ENCODE data around the gene TGFBR3.
"Not testable (repeated sequence)": the region's sequence is repeated elsewhere in the genome, so short reads cannot be mapped to it uniquely, and the experiment has no call there.

TGFBR3 gene

GRCh38 chr1:91691525-91691924 lies 194.4 kb downstream of the TGFBR3 start:
- DNase-seq, result no peak
- intact Hi-C loops (cut with DNase I), result no loop called here

GRCh38 chr1:91689641-91690481 lies 196.1 kb downstream of the TGFBR3 start:
- DNase-seq, result no peak
- intact Hi-C loops (cut with DNase I), result no loop called here

GRCh38 chr1:91687452-91687851 lies 198.5 kb downstream of the TGFBR3 start:
- intact Hi-C loops (cut with DNase I), result no loop called here
- DNase-seq, result no peak

- DNase-seq, result no peak
- intact Hi-C loops (cut with DNase I), result no loop called here
These were observed 200.0 kb downstream of the TGFBR3 start for GRCh38 chr1:91685994-91686393.

- DNase-seq, result no peak
- intact Hi-C loops (cut with DNase I), result no loop called here
These were observed 201.3 kb downstream of the TGFBR3 start for GRCh38 chr1:91684481-91685196.

GRCh38 chr1:91683598-91683951 lies 202.4 kb downstream of the TGFBR3 start:
- DNase-seq, result no peak
- intact Hi-C loops (cut with DNase I), result no loop called here

DNA sequence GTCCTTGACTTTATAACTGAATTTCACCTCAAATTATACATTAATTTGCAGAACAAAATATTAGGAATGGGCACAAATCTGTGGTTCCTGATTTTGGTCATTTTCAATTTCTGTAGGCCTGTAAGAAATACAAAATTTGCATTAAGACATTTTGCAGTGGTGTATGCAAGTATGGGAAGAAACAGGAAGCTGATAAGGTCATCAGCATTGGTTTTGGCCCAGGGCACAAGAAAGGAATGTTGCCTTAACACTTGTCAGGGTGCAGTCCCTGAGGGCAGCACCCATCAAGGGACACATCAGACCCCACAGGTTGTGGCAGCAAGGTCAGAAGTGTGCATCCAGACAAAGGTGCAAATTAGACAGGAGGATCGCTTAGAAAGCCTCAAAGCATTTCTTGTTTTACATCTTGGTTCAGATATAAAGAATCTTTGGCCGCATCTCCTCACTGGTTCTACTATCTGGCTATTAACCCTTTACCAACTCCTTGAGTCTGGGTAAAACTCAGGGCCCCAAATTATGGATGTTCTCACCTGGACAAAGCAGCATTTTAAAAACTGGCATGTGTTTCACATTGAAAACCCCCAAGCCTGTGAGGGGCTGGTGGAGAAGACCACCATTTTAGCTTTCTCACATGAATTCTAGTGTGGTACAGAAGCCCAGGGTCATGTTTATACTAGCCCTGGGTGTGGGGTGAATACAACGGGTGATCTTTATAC lies 202.9 kb downstream of the TGFBR3 start:
- intact Hi-C loops (cut with DNase I), result no loop called here
- DNase-seq, result no peak

DNA sequence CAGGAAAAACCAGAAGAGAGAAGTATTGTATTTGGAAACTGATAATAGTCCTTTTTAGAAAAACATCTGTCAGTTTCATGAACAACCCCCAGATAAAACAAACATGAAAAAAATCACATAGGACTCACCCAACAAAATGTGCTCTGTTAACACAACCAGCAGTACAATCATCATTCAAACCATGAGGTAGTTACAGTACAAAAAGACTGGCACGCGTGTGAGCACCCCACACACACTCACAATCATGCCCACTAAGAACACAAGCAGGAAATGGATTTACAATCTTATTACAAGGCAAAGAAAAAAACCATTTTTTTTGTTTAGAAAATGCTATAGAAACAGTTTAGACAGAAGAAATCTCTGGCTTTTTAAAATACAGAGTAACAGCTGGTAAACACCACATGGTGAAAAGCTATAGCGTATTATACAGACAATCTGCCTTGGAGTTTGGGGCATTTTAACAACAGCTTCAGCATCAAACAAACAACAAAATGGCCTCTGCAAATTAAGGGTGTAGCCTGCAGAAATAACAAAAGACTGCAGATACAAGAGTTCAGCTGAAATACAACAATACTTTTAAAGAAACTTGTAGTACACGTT lies 205.3 kb downstream of the TGFBR3 start:
- DNase-seq, result no peak
- intact Hi-C loops (cut with DNase I), result no loop called here

GRCh38 chr1:91679446-91679845 lies 206.5 kb downstream of the TGFBR3 start:
- intact Hi-C loops (cut with DNase I), result no loop called here
- DNase-seq, result no peak

GRCh38 chr1:91676030-91676429 lies 209.9 kb downstream of the TGFBR3 start:
- intact Hi-C loops (cut with DNase I), result no loop called here
- no peak for DNase-seq

DNA sequence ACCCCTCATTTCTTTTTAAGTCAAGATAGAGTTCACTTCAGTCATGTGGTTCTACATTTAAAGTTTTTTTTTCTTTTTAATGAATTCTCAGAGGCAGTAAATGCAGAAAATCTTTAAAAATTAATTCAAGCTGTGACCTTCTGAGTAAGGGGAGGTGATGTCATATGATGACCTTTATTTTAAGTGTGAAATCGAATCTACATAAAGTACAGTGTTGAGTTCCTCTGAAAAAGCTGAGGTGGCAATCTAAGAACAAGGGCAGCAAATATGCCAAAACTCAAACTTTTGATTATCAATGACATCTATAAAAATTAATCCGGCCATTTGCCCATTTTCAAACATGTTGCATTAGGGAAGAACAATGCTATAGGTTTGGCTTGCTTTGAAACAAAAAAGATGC lies 211.8 kb downstream of the TGFBR3 start:
- intact Hi-C loops (cut with DNase I), result no loop called here
- no peak for DNase-seq

GRCh38 chr1:91673613-91674012 lies 212.3 kb downstream of the TGFBR3 start:
- DNase-seq, result no peak
- intact Hi-C loops (cut with DNase I), result no loop called here

DNA sequence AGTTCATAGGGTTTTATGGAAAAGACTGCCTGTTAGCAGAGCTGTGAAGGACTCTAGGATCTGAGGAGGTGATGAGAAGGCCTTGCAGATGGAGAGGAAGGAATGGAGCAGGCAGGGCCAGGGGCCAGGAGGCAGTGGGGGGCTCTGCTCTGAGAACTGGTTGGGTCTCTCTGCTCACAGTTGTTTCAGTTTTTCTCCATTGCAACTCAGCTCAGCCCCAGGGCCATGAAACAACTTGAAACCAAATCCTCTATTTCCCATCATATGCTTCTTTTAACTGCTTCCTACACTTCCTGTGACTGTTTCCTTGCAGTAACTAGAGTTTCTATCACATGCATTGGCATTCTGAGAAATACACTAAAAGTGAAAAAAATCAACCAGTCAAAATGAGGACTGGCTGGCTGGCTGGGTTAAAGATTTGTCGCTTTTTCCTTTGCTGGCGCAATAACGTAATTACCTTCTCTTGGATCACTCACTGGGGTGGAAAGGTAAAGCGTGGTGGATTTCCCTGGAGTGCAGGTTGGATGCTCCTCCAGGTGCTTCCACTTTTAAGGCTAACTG lies 213.3 kb downstream of the TGFBR3 start:
- no peak for DNase-seq
- intact Hi-C loops (cut with DNase I), result no loop called here

- peak in 9 of 42 donors; percentile 6 to 58 (median 24) for DNase-seq
- intact Hi-C loops (cut with DNase I), result no loop called here
These were observed 215.2 kb downstream of the TGFBR3 start for GRCh38 chr1:91670781-91671180.

GRCh38 chr1:91669584-91670350 lies 216.2 kb downstream of the TGFBR3 start:
- intact Hi-C loops (cut with DNase I), result no loop called here
- DNase-seq, result no peak

DNA sequence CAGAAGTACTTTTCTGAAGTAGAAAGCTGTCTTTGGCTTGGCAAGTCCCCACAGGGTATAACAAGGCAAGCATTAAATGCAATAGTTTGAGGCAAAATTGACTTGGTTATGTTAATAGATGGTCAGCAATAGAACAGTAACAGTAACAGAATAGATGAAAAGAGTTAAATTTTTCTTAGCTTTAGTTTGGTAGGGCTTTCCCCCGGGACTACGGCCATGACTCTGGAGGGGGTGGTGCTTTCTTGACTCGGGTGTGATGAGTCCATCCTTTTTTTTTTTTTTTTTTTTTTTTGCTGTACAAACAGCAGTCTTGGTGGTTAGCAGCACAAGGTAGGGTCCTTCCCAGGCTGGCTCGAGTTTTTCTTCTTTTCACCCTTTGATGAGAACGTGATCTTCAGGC lies 219.3 kb downstream of the TGFBR3 start:
- DNase-seq; intact Hi-C loops (cut with DNase I): not testable (repeated sequence)

GRCh38 chr1:91661121-91661520 lies 224.8 kb downstream of the TGFBR3 start:
- intact Hi-C loops (cut with DNase I), result no loop called here
- DNase-seq, result no peak

- no peak for DNase-seq
- intact Hi-C loops (cut with DNase I), result no loop called here
These were observed 225.2 kb downstream of the TGFBR3 start for GRCh38 chr1:91660708-91661107.
